Endothelial cell of umbilical vein (primary cell): ENCODE results near the gene DDX4. TPM values are rescaled to one million over a fixed set of nuclear protein-coding genes. Genes with fewer than 3 reads are reported as not detected.

Source experiments
- BruUV-seq: library from RNA; stranded (reverse); fragments of 400-500 nt; replicated peaks from 2 replicates; lab custom pipeline; 2021; lab: Mats Ljungman, UMichigan
- CTCF ChIA-PET: fragments of 300-600, 350-600 bp; sonication (Branson Sonifier 250); formaldehyde crosslinking; loops from one replicate; lab custom pipeline; 2021; ENCODE audit warnings: antibody characterized with exemption, inconsistent platforms; lab: Charles Lee
- POLR2A ChIA-PET: fragments of 300-600, 350-600 bp; sonication (Branson Sonifier 250); formaldehyde crosslinking; loops from one replicate; lab custom pipeline; 2021; ENCODE audit warnings: antibody characterized with exemption, inconsistent platforms; lab: Charles Lee
- DNase-seq: peaks from one replicate; pipeline ENCODE4 v3.0.0-alpha.2; 2011; ENCODE audit warnings: low read depth, low spot score
- FAIRE-seq: peaks from 2 replicates; lab custom pipeline; 2011; peaks lifted over from hg19 to GRCh38; lab: Jason Lieb, UNC
- H2AFZ ChIP-seq: 2 replicates; pipeline ENCODE4 v1.6.0; 2012; ENCODE audit warnings: low read depth, low read length, control low read depth, inconsistent platforms
- H3K27ac ChIP-seq: 2 replicates; pipeline ENCODE4 v1.5.1; 2011; ENCODE audit warnings: low read depth, mild to moderate bottlenecking, control low read depth, low read length, moderate library complexity; ENCODE audit not compliant: insufficient read depth
- H3K27me3 ChIP-seq, 2 experiments: 2 replicates each; pipeline versions ENCODE4 v1.6.0 to v1.6.1; 2011; ENCODE audit warnings: low read length in 2 of 2, mixed read lengths in 1 of 2; ENCODE audit not compliant: control insufficient read depth in 2 of 2, insufficient read depth in 2 of 2
- H3K36me3 ChIP-seq, 2 experiments: 2 replicates in 1 of 2; 3 replicates in 1 of 2; pipeline ENCODE4 v1.5.1; 2011; ENCODE audit warnings: low read length in 2 of 2, mild to moderate bottlenecking in 1 of 2, moderate library complexity in 1 of 2; ENCODE audit not compliant: control insufficient read depth in 2 of 2, insufficient read depth in 2 of 2; ENCODE audit errors: extremely low read depth in 1 of 2
- H3K4me1 ChIP-seq: 3 replicates; pipeline ENCODE4 v1.5.1; 2011; ENCODE audit warnings: mild to moderate bottlenecking, low read length; ENCODE audit not compliant: control insufficient read depth, insufficient read depth; ENCODE audit errors: extremely low read depth
- H3K4me2 ChIP-seq: 2 replicates; pipeline ENCODE4 v1.6.1; 2011; ENCODE audit warnings: low read length, control low read depth, mixed read lengths; ENCODE audit not compliant: insufficient read depth
- H3K4me3 ChIP-seq, 3 experiments: fragments of 200-600 bp in 1 of 3; sonication (generic), shearing (Covaris generic) in 1 of 3; replicated peaks in 1 of 3; 2 replicates each; pipeline ENCODE4 v1.5.1; 2011 to 2016; ENCODE audit warnings: control low read depth in 3 of 3, low read length in 3 of 3, mild to moderate bottlenecking in 2 of 3, inconsistent platforms in 1 of 3, low read depth in 1 of 3, moderate library complexity in 1 of 3; ENCODE audit not compliant: insufficient read depth in 1 of 3
- H3K79me2 ChIP-seq: 2 replicates; pipeline ENCODE4 v1.6.0; 2012; ENCODE audit warnings: low read length, inconsistent platforms; ENCODE audit not compliant: control insufficient read depth, insufficient read depth
- H3K9ac ChIP-seq: replicated peaks from 2 replicates; pipeline ENCODE3; 2011; ENCODE audit warnings: low read length, control low read depth; ENCODE audit not compliant: insufficient read depth; ENCODE audit errors: extremely low read depth
- H3K9me1 ChIP-seq: replicated peaks from 3 replicates; pipeline ENCODE4 v1.6.0; 2011; ENCODE audit warnings: mild to moderate bottlenecking, low read length; ENCODE audit not compliant: control insufficient read depth, insufficient read depth; ENCODE audit errors: extremely low read depth
- H3K9me3 ChIP-seq: replicated peaks from 2 replicates; pipeline ENCODE4 v1.5.1; 2012; ENCODE audit warnings: low read length, inconsistent platforms; ENCODE audit not compliant: control insufficient read depth, insufficient read depth
- H4K20me1 ChIP-seq: replicated peaks from 2 replicates; pipeline ENCODE3; 2011; ENCODE audit warnings: mild to moderate bottlenecking, low read length; ENCODE audit not compliant: control insufficient read depth, insufficient read depth; ENCODE audit errors: extremely low read depth
- EZH2 ChIP-seq: IDR thresholded peaks from 2 replicates; pipeline ENCODE4 v1.6.1; 2012; ENCODE audit warnings: borderline replicate concordance, low read depth, mild to moderate bottlenecking, moderate library complexity, low read length, inconsistent platforms; ENCODE audit not compliant: severe bottlenecking
- FOS ChIP-seq: IDR thresholded peaks from 2 replicates; pipeline ENCODE4 v1.6.1; 2011; ENCODE audit warnings: mild to moderate bottlenecking, low read length, moderate library complexity, borderline replicate concordance; ENCODE audit not compliant: insufficient read depth
- GATA2 ChIP-seq: IDR thresholded peaks from 2 replicates; pipeline ENCODE4 v1.7.0; 2011; ENCODE audit warnings: low read depth, mild to moderate bottlenecking, moderate library complexity, mixed read lengths, low read length; ENCODE audit not compliant: insufficient read length, insufficient read depth
- JUN ChIP-seq: IDR thresholded peaks from 2 replicates; pipeline ENCODE4 v1.6.1; 2011; ENCODE audit warnings: borderline replicate concordance, low read depth; ENCODE audit not compliant: insufficient read length, insufficient read depth
- MAX ChIP-seq: IDR thresholded peaks from 2 replicates; pipeline ENCODE4 v1.6.1; 2011; ENCODE audit not compliant: insufficient read depth, insufficient read length
- MYC ChIP-seq: IDR thresholded peaks from one replicate; pipeline ENCODE4 v1.6.1; 2011; ENCODE audit warnings: mild to moderate bottlenecking, low read depth, low read length
- POLR2A ChIP-seq: IDR thresholded peaks from 2 replicates; pipeline ENCODE4 v1.6.1; 2012; ENCODE audit warnings: low read depth, mild to moderate bottlenecking, control low read depth, low read length
- POLR2AphosphoS5 ChIP-seq: IDR thresholded peaks from 2 replicates; pipeline ENCODE4 v1.6.1; 2012; ENCODE audit warnings: low read depth, mild to moderate bottlenecking, control low read depth, low read length, moderate library complexity; ENCODE audit not compliant: insufficient read depth
- dilution Hi-C: fragments of 300-500 bp; cut with MboI; formaldehyde crosslinking; loops from one replicate; pipeline ENCODE4 v1.15.0; 2019; ENCODE audit warnings: low sequenced_read_pairs; ENCODE audit not compliant: extremely low pct_ligation_motif_present
- intact Hi-C: fragments of 100-400 bp; cut with micrococcal nuclease; formaldehyde crosslinking; loops from one replicate; pipeline ENCODE4 v1.10.0; 2022
- polyA plus RNA-seq, 4 experiments: library from polyadenylated mRNA; depleted of rRNA in 3 of 4; stranded (reverse) in 3 of 4; unstranded in 1 of 4; fragments of >200 nt; gene quantifications; 2 replicates each; pipeline versions ENCODE4 v1.2.1 to v1.2.3, GENCODE V29; 2011 to 2012; ENCODE audit warnings: missing spikeins in 1 of 4
- total RNA-seq: library from RNA; stranded (reverse); gene quantifications from 2 replicates; pipeline ENCODE4 v1.2.3, GENCODE V29; 2021
- TF ChIP-seq, protein P1 (sequence below), 2 donors: IDR thresholded peaks; 1 replicate in 1 of 2; 2 replicates in 1 of 2; pipeline ENCODE4 v1.5.1; 2011; ENCODE audit warnings: low read length in 2 of 2, mild to moderate bottlenecking in 2 of 2, moderate library complexity in 2 of 2, control low read depth in 1 of 2, inconsistent platforms in 1 of 2, low read depth in 1 of 2; ENCODE audit not compliant: insufficient read depth in 1 of 2; ENCODE audit errors: extremely low read depth in 1 of 2

Gene DDX4
- total and polyA plus RNA-seq, 2 donors (not counting 3 experiments of a cell fraction or from before 2014, with no cell fraction given) = not detected

DNA sequence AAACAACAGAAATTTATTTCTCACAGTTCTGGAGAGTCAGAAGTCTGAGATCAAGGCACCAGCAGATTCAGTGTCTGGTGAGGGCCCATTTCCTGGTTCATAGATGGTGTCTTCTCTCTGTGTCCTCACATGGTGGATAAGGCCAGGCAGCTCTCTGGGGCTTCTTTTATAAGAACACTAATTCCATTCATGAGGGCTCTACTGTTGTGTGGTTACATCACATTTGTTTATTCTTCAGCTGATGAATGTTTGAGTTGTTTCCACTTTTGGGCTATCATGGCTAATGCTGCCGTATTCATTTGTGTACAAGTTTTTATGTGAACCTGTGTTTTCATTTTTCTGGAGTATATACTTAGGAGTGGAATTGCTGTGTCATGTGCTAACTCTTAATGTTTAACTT lies 35.2 kb downstream of the DDX4 start:
- dilution Hi-C loops (no loop called here), intact Hi-C loops (no loop called here)
- FAIRE-seq (no peak), DNase-seq (no peak)
- H3K27ac ChIP-seq = no peak overlapping the region
- no peak overlapping the region for H3K4me2 ChIP-seq
- no peaks in the 10 kb centered on the region for H3K9me1 ChIP-seq
- no peaks in the 10 kb centered on the region for H4K20me1 ChIP-seq
- H3K9me3 ChIP-seq = no peaks in the 10 kb centered on the region
- no peaks in the 10 kb centered on the region for H3K4me1 ChIP-seq
- no peaks in the 10 kb centered on the region for H3K27me3 ChIP-seq
- BruUV-seq = no TSS peak
- H3K9ac ChIP-seq = no peak overlapping the region
- CTCF ChIA-PET = interaction anchor here (1.7 to 2.0 kb wide), 2 partner anchors 9 to 14 kb away, joined by 6 read pairs; no protein-coding TSS in a partner anchor
- POLR2A ChIA-PET = interaction anchor here (1.0 kb wide), 1 partner anchor 90 kb away, joined by 4 read pairs; no protein-coding TSS in a partner anchor
- TF ChIP-seq MAX (no peak), JUN (no peak), POLR2AphosphoS5 (no peak), POLR2A (no peak), EZH2 (no peak), MYC (no peak), FOS (no peak), GATA2 (no peak)
- TF ChIP-seq, protein P1, sequence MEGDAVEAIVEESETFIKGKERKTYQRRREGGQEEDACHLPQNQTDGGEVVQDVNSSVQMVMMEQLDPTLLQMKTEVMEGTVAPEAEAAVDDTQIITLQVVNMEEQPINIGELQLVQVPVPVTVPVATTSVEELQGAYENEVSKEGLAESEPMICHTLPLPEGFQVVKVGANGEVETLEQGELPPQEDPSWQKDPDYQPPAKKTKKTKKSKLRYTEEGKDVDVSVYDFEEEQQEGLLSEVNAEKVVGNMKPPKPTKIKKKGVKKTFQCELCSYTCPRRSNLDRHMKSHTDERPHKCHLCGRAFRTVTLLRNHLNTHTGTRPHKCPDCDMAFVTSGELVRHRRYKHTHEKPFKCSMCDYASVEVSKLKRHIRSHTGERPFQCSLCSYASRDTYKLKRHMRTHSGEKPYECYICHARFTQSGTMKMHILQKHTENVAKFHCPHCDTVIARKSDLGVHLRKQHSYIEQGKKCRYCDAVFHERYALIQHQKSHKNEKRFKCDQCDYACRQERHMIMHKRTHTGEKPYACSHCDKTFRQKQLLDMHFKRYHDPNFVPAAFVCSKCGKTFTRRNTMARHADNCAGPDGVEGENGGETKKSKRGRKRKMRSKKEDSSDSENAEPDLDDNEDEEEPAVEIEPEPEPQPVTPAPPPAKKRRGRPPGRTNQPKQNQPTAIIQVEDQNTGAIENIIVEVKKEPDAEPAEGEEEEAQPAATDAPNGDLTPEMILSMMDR (IDR thresholded peaks at IDR 0.05; ENCODE audit: extremely low read depth in 1 of 2, insufficient read depth in 1 of 2, low read depth in 1 of 2, low read length in 2 of 2) = no peak
- H3K79me2 ChIP-seq = no peaks in the 10 kb centered on the region
- no peak overlapping the region for H3K4me3 ChIP-seq
- no peaks in the 10 kb centered on the region for H3K36me3 ChIP-seq
- no peak overlapping the region for H2AFZ ChIP-seq
